Effector CD4-positive, alpha-beta T cell (primary cell): ENCODE data around the gene CYP19A1. TPM values are rescaled to one million over a fixed set of nuclear protein-coding genes. Genes with fewer than 3 reads are reported as not detected.

ENCODE experiments used
- DNase-seq: peaks from one replicate; pipeline ENCODE4 v3.0.0-alpha.2; 2020
- total RNA-seq: gene quantifications from one replicate; lab custom pipeline; 2026; lab: John Stamatoyannopoulos, UW

The CYP19A1 gene
- total RNA-seq: not detected

- DNase-seq: no peak
Measured at GRCh38 chr15:51338496-51338895, at the start of gene CYP19A1. CYP19A1 (minus strand) TSS chr15:51338596; CDS start chr15:51242912, 95,684 bp downstream.

GRCh38 chr15:51387699-51388041, 49.3 kb upstream of the CYP19A1 start:
- no peak for DNase-seq

GRCh38 chr15:51386960-51387698, 48.7 kb upstream of the CYP19A1 start:
- DNase-seq: no peak

GRCh38 chr15:51386486-51386885, 48.1 kb upstream of the CYP19A1 start:
- DNase-seq: no peak

GRCh38 chr15:51386029-51386428, 47.6 kb upstream of the CYP19A1 start:
- DNase-seq: no peak

GRCh38 chr15:51382787-51383186, 44.4 kb upstream of the CYP19A1 start:
- no peak for DNase-seq

GRCh38 chr15:51380999-51381806, 42.8 kb upstream of the CYP19A1 start:
- no peak for DNase-seq

- no peak for DNase-seq
Measured at GRCh38 chr15:51379390-51379789, 41.0 kb upstream of the CYP19A1 start.

- DNase-seq: no peak
Measured at GRCh38 chr15:51378406-51378805, 40.0 kb upstream of the CYP19A1 start.

- no peak for DNase-seq
Measured at GRCh38 chr15:51377038-51377786, 38.8 kb upstream of the CYP19A1 start.

- DNase-seq: no peak
Measured at GRCh38 chr15:51375966-51376640, 37.7 kb upstream of the CYP19A1 start.

GRCh38 chr15:51374131-51374530, 35.7 kb upstream of the CYP19A1 start:
- no peak for DNase-seq

- DNase-seq: no peak
Measured at GRCh38 chr15:51371266-51371665, 32.9 kb upstream of the CYP19A1 start.

GRCh38 chr15:51369451-51369761, 31.0 kb upstream of the CYP19A1 start:
- DNase-seq: no peak

GRCh38 chr15:51368751-51369450, 30.5 kb upstream of the CYP19A1 start:
- DNase-seq: no peak

- DNase-seq: no peak
Measured at GRCh38 chr15:51368307-51368706, 29.9 kb upstream of the CYP19A1 start.

- no peak for DNase-seq
Measured at GRCh38 chr15:51367322-51367976, 29.1 kb upstream of the CYP19A1 start.

- DNase-seq: no peak
Measured at GRCh38 chr15:51366920-51367319, 28.5 kb upstream of the CYP19A1 start.

- no peak for DNase-seq
Measured at GRCh38 chr15:51366071-51366470, 27.7 kb upstream of the CYP19A1 start.

GRCh38 chr15:51365417-51365816, 27.0 kb upstream of the CYP19A1 start:
- no peak for DNase-seq

GRCh38 chr15:51363383-51363782, 25.0 kb upstream of the CYP19A1 start:
- no peak for DNase-seq

- no peak for DNase-seq
Measured at GRCh38 chr15:51359981-51360380, 21.6 kb upstream of the CYP19A1 start.
